NK-92 (cell line): ENCODE results near the gene COL9A3.

Source experiments
- DNase-seq: peaks from one replicate; lab custom pipeline; 2025; ENCODE audit not compliant: unreplicated experiment; lab: John Stamatoyannopoulos, UW

The COL9A3 gene

DNA sequence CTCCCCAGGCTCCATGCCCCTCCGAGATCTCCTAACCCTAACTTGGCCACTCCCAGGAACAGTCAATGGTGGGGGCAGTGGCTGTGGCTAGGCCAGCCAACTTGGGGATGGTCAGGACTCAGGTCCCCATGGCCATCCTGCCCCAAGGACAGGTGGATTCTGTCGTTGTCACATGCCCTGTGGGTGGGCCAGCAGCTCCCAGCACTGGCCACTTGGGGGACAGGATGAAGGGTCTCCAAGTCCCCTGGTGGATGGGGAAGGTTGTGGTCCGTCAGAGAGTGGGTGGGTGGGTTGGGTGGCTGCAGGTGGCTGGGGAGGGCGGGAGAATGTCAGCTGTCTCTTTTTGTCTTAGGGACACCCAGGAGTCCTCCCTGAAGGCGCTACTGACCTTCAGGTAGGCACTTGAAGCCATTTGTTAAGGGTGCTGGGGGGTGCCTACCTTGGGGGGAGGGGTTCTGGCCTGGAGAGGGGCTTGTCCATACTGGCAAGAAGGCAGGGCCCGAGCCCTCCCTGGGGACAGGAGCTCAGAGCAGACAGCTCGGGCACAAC, 5.5 kb downstream of the COL9A3 start:
- DNase-seq: no peak

DNA sequence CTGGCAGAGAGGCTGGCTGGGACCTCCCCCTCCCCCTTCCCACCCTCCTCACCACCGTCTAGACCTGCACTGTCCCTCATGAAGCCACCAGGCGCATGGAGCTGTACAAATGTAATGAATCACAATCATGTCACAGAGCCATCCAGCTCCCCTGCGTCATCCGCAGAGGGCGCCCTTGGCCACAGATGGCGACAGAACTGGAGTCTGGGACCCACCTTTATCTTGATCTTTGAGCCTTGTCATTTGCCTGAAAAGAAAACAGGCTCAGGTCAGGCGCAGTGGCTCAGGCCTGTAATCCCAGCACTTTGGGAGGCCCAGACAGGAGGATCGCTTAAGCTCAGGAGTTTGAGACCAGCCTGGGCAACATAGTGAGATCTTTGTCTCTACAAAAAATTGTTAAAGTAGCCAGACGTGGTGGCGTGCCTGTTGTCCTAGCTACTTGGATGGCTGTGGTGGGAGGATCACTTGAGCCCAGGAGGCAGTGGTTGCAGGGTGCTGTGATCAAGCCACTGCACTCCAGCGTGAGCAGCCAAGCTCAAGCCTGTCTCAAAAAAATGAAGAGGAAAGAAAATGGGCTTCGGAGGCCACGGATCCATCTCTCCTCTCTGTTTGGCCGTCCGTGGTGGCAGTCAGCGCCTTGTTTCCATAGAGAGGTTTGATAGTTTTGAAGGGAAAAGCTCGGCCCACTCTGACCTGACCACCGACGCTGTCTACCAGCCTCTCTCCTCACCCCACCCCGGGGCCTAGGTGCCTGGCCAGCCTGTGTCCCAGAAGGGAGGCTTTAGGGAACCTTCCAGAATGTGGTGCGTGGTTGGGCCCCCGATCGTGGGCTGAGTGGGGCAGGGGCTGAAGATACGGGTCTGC, 6.2 kb downstream of the COL9A3 start:
- DNase-seq: no peak

DNA sequence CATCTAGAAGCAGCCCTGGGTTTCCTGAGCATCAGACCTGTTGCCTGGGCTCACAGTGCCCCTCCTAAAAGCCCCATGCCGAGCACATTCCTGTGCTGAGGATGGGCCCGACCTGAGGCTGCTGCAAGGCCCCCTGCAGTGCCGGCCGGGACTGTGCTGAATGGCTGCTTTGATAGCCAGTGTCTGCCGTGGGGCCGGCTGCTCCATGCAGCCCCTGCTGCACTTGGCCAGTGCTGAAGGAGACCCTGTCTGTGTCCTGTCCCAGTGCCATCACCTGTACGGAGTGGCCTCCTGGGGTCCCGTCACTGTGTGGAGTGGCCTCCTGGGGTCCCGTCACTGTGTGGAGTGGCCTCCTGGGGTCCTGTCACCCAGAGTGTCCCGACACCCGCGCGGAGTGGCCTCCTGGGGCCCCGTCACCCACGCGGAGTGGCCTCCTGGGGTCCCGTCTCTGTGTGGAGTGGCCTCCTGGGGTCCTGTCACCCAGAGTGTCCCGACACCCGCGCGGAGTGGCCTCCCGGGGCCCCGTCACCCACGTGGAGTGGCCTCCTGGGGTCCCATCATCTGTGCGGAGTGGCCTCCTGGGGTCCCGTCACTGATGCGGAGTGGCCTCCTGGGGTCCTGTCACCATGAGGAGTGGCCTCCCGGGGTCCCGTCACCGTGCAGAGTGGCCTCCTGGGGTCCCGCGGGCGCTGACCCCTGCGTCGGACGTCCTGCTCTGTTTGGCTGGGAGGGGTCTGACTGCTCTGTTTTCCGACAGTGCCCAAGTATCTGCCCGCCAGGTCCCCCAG, 7.0 kb downstream of the COL9A3 start:
- no peak for DNase-seq

GRCh38 chr20:62824476-62825332, 7.9 kb downstream of the COL9A3 start:
- DNase-seq: no peak

DNA sequence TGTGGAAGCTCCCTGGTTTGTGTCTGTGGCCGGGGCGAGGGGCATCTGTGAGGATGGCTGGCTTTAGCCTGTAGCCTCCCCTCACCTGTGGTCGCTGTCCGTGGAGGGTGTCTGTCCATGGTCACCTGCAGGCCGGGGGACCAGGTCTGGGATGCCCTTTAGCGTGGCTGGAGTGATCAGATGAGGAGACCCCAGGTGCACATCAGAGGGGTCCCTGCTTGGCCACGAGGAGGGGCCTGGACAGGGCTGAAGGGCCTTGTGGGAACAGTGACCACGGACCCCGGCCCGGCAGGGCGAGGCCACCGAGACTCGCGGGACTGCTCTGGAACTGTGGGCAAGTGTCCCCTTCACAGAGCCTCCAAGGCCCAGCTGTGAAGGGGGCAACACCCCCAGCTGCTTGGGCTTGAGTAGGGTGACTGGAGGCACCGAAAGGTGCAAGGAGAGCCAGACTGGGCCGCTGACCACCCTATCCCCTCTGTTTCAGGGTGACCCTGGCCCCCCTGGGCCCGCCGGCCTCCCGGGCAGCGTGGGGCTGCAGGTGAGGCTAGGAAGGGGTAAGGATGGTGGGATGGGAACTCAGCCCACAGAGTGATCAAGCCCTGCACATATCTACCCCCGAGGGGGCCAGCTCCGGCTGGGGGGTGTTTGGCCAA, 8.6 kb downstream of the COL9A3 start:
- no peak for DNase-seq

DNA sequence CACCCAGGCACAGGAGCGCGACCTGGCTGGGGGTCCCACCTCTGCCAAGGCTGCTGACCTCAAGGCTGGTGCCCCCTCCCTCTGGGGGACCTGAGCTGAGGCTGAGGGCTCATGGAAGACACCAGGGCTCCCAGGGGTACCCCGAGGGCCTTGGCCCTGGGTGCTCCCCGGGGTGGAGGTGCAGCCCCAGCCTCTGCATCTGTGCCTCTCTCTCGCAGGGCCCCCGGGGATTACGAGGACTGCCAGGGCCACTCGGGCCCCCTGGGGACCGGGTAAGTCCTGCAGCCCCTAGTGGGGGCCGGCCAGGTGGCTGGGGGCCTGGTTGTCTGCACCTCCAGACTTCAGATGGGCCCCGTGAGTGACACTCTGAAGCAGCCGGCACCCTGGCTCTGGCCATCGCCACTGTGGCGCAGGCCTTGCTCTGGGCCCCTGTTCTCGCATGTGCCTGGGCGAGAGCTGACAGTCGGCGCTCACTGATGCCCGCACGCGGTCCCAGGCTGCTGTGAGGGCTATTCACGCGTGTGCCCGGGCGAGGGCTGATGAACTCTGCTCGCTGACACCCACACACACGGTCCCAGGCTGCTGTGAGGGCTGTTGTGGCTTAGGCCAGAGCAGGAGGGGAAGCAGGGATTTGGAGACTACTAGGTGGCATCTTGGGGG, 9.3 kb downstream of the COL9A3 start:
- DNase-seq: no peak

DNA sequence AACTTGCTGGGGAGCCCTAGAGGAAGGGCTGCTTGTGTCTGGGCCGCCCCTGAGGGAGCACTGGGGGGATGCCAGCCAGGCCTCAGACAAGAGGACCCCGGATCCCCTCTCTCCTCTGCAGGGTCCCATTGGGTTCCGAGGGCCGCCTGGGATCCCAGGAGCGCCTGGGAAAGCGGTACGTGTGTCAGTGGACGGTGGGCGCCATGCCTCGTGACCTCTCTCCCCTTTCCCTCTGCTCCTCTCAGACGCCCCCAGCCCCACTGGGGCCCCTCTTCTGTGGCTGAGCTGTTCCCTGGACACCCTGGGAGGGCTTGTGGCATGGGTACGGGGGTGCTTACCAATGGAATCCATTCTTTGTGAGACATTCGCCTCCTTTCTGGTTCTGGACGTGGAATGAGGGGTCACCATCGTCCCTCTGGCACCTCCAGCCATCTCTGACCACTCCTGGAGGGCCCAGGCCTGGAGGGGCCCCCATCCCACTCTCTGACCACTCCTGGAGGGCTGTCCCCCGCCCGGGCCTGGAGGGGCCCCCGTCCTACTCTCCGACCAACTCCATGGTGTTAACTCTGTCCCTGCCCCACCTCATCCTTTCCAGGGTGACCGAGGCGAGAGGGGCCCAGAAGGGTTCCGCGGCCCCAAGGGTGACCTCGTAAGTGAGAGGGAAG, 9.9 kb downstream of the COL9A3 start:
- no peak for DNase-seq

- no peak for DNase-seq
Measured at GRCh38 chr20:62827311-62828038, 10.6 kb downstream of the COL9A3 start.

GRCh38 chr20:62828051-62828450, 11.2 kb downstream of the COL9A3 start:
- no peak for DNase-seq

DNA sequence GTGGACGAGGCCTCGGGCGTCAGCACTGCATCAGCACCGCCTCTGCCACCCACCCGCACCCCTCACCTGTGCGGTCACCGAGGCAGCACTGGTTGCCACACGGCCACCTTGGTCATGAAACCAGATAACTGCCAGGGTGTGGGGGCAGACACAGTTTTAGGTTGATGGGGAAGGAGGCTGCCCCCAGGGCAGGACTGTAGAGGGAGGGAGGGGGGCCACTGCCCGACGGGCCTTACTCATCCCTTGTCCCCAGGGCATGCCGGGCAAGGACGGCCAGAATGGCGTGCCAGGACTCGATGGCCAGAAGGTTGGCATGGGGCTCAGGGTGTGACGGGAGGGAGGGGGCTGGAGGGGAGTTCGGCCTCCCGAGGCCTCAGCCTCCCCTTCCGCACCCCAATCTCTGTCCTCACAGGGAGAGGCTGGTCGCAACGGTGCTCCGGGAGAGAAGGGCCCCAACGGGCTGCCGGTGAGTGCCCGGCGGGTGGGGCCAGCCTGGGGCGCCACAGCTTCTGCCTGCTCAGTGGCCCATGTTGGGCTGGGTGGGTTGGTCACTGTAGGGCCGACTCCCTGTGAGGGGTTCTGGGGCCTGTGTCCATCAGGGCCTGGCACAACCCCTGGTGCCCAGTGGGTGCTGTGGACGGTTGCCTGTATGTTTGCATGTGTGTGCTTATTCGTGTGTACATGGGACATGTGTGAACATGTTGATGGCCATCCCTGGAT, 11.8 kb downstream of the COL9A3 start:
- no peak for DNase-seq

DNA sequence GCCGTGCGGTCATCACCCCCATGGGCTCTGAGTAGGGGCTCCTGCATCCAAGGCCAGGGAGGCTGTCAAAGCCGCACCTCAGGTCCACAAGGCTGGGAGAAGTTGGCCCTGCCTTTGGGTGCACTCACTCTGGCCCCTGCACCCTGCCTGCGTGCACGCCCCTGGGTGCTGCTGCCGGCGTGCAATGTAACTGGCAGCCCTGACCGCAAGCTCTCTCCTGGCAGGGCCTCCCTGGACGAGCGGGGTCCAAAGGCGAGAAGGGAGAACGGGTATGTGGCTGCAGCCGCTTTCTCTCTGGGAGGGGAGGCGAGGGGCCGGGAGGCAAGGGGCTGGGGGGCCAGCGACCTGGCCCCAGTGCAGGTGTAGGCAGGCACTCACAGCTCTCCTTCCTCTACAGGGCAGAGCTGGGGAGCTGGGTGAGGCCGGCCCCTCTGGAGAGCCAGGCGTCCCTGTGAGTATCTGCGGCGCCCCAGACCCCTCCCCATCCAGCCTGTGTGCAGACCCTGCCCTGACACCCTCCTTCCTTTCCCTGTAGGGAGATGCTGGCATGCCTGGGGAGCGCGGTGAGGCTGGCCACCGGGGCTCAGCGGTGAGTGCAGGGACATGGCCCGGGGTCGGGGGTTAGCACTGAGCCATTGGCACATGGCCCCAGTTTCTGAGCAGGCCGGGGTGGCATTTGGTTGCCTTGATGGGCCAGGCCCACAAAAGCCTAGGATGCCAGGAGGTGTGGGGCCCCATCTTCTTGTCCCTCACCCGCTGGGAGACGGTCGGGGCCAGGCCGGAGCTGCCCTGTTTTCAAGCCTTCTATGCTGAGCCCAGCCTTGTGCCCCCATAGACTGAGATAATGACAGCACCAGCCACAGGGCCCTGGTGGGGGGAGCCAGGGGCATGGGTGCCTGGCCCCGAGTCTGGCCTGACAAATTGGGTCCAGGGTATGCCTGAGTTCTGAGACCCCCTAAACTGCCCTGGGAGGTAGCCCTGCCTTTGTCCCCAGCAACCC, 12.7 kb downstream of the COL9A3 start:
- DNase-seq: no peak

- no peak for DNase-seq
Measured at GRCh38 chr20:62830251-62830650, 13.4 kb downstream of the COL9A3 start.

GRCh38 chr20:62830821-62831220, 14.0 kb downstream of the COL9A3 start:
- DNase-seq: no peak

DNA sequence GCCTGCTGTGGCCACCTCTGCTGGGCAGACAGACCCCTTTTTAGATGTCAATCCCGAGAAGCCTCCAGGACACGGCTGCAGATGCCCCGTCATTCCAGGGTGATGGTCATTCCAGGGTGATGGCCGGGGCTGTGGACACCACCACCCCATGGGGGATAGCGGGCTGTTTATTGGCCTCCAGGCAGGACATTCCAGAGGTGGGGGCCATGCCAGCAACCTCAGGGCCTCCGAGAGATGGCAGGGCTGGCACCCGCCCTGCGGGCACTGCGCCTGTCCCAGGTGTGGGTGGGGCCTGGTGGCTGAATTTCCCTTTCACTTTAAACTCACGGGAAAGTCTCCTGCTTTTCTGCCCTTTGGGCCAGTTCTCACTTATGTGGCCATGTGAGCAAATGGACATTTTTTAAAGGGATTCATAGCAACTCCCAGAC, 14.5 kb downstream of the COL9A3 start:
- no peak for DNase-seq

GRCh38 chr20:62831854-62832211, 15.0 kb downstream of the COL9A3 start:
- DNase-seq: no peak

- no peak for DNase-seq
Measured at GRCh38 chr20:62832212-62832922, 15.5 kb downstream of the COL9A3 start.
